Body of pancreas (tissue), 4 donors: ENCODE results near the gene WNT10A.

ENCODE experiments used
- CTCF ChIP-seq, 7 experiments: fragments of 450-650 bp in 4 of 7; fragments of 200-600 bp in 3 of 7; sonication (generic) in 3 of 7; IDR thresholded peaks; one replicate each; pipeline ENCODE4 v1.5.1; 2016 to 2019; ENCODE audit warnings: antibody characterized with exemption in 7 of 7
- POLR2A ChIP-seq, 3 donors: fragments of 450-650 bp; IDR thresholded peaks; one replicate each; pipeline ENCODE4 v1.6.1; 2016; ENCODE audit warnings: antibody characterized with exemption in 3 of 3, mild to moderate bottlenecking in 2 of 3

GRCh38 chr2:218839888-218840287 lies 40.8 kb upstream of the WNT10A start:
- TF ChIP-seq POLR2A (IDR thresholded peaks at IDR 0.05): no peak
- no peak for TF ChIP-seq CTCF (IDR thresholded peaks at IDR 0.05)
